ENCODE measurements around the gene SRSF12.

DNA sequence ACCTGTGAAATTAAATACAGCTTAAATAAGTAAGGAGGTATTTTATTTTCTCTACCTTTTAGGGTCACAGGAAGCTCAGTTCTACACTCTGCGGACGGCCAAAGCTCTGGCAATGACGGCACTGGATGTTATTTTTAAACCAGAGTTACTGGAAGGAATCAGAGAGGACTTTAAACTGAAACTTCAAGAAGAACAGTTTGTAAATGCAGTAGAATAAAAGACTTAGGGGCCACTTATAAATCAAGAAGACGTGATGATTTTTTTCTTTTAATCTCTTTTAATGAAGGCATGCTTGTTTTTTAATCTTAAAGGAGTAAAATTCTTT, 44.1 kb upstream of the SRSF12 start:
- no peak for TF ChIP-seq POLR2A (IDR thresholded peaks at IDR 0.05)
- TF ChIP-seq, protein P1, sequence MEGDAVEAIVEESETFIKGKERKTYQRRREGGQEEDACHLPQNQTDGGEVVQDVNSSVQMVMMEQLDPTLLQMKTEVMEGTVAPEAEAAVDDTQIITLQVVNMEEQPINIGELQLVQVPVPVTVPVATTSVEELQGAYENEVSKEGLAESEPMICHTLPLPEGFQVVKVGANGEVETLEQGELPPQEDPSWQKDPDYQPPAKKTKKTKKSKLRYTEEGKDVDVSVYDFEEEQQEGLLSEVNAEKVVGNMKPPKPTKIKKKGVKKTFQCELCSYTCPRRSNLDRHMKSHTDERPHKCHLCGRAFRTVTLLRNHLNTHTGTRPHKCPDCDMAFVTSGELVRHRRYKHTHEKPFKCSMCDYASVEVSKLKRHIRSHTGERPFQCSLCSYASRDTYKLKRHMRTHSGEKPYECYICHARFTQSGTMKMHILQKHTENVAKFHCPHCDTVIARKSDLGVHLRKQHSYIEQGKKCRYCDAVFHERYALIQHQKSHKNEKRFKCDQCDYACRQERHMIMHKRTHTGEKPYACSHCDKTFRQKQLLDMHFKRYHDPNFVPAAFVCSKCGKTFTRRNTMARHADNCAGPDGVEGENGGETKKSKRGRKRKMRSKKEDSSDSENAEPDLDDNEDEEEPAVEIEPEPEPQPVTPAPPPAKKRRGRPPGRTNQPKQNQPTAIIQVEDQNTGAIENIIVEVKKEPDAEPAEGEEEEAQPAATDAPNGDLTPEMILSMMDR (IDR thresholded peaks at IDR 0.05 in 4 of 5, conservative IDR thresholded peaks at IDR 0.05 in 1 of 5): no peak

Data from gastrocnemius medialis (tissue), 4 donors.